HPDE6-E6E7 (cell line): ENCODE data around the gene USP43.
"Not testable (repeated sequence)": the region's sequence is repeated elsewhere in the genome, so short reads cannot be mapped to it uniquely, and the experiment has no call there.

Experiments used
- DNase-seq: peaks from one replicate; pipeline ENCODE4 v3.0.0; 2011; ENCODE audit warnings: missing footprints; ENCODE audit errors: extremely low spot score

Gene USP43

GRCh38 chr17:9663511-9663910 lies 18.2 kb downstream of the USP43 start:
- DNase-seq = not testable (repeated sequence)

GRCh38 chr17:9666461-9667050 lies 21.2 kb downstream of the USP43 start:
- DNase-seq = no peak

GRCh38 chr17:9668517-9668916 lies 23.2 kb downstream of the USP43 start:
- DNase-seq = no peak

GRCh38 chr17:9669551-9670008 lies 24.3 kb downstream of the USP43 start:
- no peak for DNase-seq

- DNase-seq = no peak
Measured at GRCh38 chr17:9670596-9670995, 25.3 kb downstream of the USP43 start.

- DNase-seq = no peak
Measured at GRCh38 chr17:9671559-9671958, 26.2 kb downstream of the USP43 start.

- DNase-seq = no peak
Measured at GRCh38 chr17:9672266-9672665, 26.9 kb downstream of the USP43 start.

GRCh38 chr17:9672691-9673090 lies 27.4 kb downstream of the USP43 start:
- DNase-seq = no peak

GRCh38 chr17:9676084-9676483 lies 30.8 kb downstream of the USP43 start:
- DNase-seq = no peak

- peak; percentile 81 for DNase-seq
Measured at GRCh38 chr17:9676820-9677310, 31.5 kb downstream of the USP43 start.

- DNase-seq = no peak
Measured at GRCh38 chr17:9677411-9677810, 32.1 kb downstream of the USP43 start.

GRCh38 chr17:9677896-9678295 lies 32.6 kb downstream of the USP43 start:
- no peak for DNase-seq

- DNase-seq = peak; percentile 35
Measured at GRCh38 chr17:9684955-9685621, 39.8 kb downstream of the USP43 start.

GRCh38 chr17:9693755-9694154 lies 48.4 kb downstream of the USP43 start:
- no peak for DNase-seq

- no peak for DNase-seq
Measured at GRCh38 chr17:9696279-9697044, 51.1 kb downstream of the USP43 start.

GRCh38 chr17:9700136-9700535 lies 54.8 kb downstream of the USP43 start:
- DNase-seq = no peak

GRCh38 chr17:9700754-9701476 lies 55.6 kb downstream of the USP43 start:
- DNase-seq = no peak

- no peak for DNase-seq
Measured at GRCh38 chr17:9702482-9702881, 57.2 kb downstream of the USP43 start.

- DNase-seq = no peak
Measured at GRCh38 chr17:9702914-9703780, 57.8 kb downstream of the USP43 start.

GRCh38 chr17:9703781-9704082 lies 58.4 kb downstream of the USP43 start:
- DNase-seq = no peak

GRCh38 chr17:9705745-9706144 lies 60.4 kb downstream of the USP43 start:
- no peak for DNase-seq
